ENCODE measurements around the gene PSMC3. TPM values are rescaled to one million over a fixed set of nuclear protein-coding genes. Genes with fewer than 3 reads are reported as not detected.

PSMC3 gene
- total RNA-seq, 1 experiment from 2014 or later: 181 TPM

DNA sequence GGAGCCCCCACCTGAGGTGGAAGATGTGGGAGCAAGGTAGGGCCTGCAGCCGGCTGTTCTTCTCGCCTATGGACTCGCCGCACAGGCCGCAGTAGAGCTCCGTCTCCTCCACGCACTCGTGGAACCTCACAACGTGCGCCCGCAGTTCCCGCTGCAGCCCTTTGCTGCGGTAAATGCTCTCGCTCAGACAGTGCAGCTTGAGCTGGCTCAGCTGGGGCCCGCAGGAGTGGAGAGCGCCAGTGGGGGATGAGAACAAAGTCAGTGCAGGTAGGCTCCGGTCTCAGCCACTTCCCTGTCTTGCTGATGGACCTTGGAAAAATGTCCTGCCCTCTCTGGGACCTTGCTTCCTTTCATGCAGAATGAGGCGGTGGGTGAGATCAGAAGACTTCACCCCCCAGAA, 12.5 kb upstream of the PSMC3 start:
- POLR2A ChIA-PET: interaction anchor here (0.5 kb wide), 1 partner anchor 38 kb away, joined by 6 read pairs; no protein-coding TSS in a partner anchor
- no peak for ATAC-seq
- no peak for DNase-seq (ENCODE audit: low read depth, low spot score)

GRCh38 chr11:47437746-47438418, 11.6 kb upstream of the PSMC3 start:
- intact Hi-C loops (cut with micrococcal nuclease; ENCODE audit: unreplicated experiment): no loop called here
- Histone ChIP-seq H3K4me3 (ENCODE audit: low read depth in 2 of 2, low read length in 2 of 2) (no peak overlapping the region), H3K4me1 (ENCODE audit: control insufficient read depth, insufficient read depth, low read length) (no peaks in the 10 kb centered on the region), H3K9me3 (ENCODE audit: control insufficient read depth, insufficient read depth, low read depth, low read length) (no peaks in the 10 kb centered on the region), H3K36me3 (ENCODE audit: control insufficient read depth, insufficient read depth, low read length) (no peaks in the 10 kb centered on the region), H3K27me3 (ENCODE audit: control insufficient read depth, insufficient read depth, low read length) (no peaks in the 10 kb centered on the region), H3K27ac (ENCODE audit: low read length) (no peak overlapping the region)
- DNase-seq (ENCODE audit: low read depth, low spot score) (no peak), ATAC-seq (peak; percentile 30)
- no TSS peak for BruUV-seq (replicated peaks)
- ChIA-PET POLR2A (interaction anchor here (0.5 kb wide), 1 partner anchor 37 kb away, joined by 6 read pairs; no protein-coding TSS in a partner anchor), CTCF (no interaction called here)
- in situ Hi-C loops (cut with HindIII; ENCODE audit: low pct_unique_long_range_greater_than_20kb, low sequenced_read_pairs): no loop called here
- TF ChIP-seq TCF7L2 (IDR thresholded peaks at IDR 0.05; ENCODE audit: low read depth, low read length): no peak
- TF ChIP-seq, protein P1, sequence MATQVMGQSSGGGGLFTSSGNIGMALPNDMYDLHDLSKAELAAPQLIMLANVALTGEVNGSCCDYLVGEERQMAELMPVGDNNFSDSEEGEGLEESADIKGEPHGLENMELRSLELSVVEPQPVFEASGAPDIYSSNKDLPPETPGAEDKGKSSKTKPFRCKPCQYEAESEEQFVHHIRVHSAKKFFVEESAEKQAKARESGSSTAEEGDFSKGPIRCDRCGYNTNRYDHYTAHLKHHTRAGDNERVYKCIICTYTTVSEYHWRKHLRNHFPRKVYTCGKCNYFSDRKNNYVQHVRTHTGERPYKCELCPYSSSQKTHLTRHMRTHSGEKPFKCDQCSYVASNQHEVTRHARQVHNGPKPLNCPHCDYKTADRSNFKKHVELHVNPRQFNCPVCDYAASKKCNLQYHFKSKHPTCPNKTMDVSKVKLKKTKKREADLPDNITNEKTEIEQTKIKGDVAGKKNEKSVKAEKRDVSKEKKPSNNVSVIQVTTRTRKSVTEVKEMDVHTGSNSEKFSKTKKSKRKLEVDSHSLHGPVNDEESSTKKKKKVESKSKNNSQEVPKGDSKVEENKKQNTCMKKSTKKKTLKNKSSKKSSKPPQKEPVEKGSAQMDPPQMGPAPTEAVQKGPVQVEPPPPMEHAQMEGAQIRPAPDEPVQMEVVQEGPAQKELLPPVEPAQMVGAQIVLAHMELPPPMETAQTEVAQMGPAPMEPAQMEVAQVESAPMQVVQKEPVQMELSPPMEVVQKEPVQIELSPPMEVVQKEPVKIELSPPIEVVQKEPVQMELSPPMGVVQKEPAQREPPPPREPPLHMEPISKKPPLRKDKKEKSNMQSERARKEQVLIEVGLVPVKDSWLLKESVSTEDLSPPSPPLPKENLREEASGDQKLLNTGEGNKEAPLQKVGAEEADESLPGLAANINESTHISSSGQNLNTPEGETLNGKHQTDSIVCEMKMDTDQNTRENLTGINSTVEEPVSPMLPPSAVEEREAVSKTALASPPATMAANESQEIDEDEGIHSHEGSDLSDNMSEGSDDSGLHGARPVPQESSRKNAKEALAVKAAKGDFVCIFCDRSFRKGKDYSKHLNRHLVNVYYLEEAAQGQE (IDR thresholded peaks at IDR 0.05; ENCODE audit: insufficient read depth in 1 of 2, low read depth in 2 of 2, low read length in 1 of 2): no peak
- no peak for TF ChIP-seq SIN3A (IDR thresholded peaks at IDR 0.05; ENCODE audit: borderline replicate concordance, insufficient read depth, low read depth, low read length)
- TF ChIP-seq POLR2AphosphoS5 (IDR thresholded peaks at IDR 0.05; ENCODE audit: low read depth, low read length): no peak
- TF ChIP-seq CTCF (IDR thresholded peaks at IDR 0.05): no peak

More for the DNA sequence above, 12.5 kb upstream of the PSMC3 start:
- H3K27ac ChIP-seq (ENCODE audit: low read length): no peak overlapping the region
- no TSS peak for BruUV-seq (replicated peaks)
- in situ Hi-C loops (cut with HindIII; ENCODE audit: low pct_unique_long_range_greater_than_20kb, low sequenced_read_pairs) (no loop called here), intact Hi-C loops (cut with micrococcal nuclease; ENCODE audit: unreplicated experiment) (no loop called here)
- no peaks in the 10 kb centered on the region for H3K27me3 ChIP-seq (ENCODE audit: control insufficient read depth, insufficient read depth, low read length)
- no peaks in the 10 kb centered on the region for H3K4me1 ChIP-seq (ENCODE audit: control insufficient read depth, insufficient read depth, low read length)
- TF ChIP-seq, protein P1 (IDR thresholded peaks at IDR 0.05; ENCODE audit: insufficient read depth in 1 of 2, low read depth in 2 of 2, low read length in 1 of 2): no peak
- no peak for TF ChIP-seq POLR2AphosphoS5 (IDR thresholded peaks at IDR 0.05; ENCODE audit: low read depth, low read length)
- no peak for TF ChIP-seq TCF7L2 (IDR thresholded peaks at IDR 0.05; ENCODE audit: low read depth, low read length)
- TF ChIP-seq SIN3A (IDR thresholded peaks at IDR 0.05; ENCODE audit: borderline replicate concordance, insufficient read depth, low read depth, low read length): no peak
- no peak for TF ChIP-seq CTCF (IDR thresholded peaks at IDR 0.05)
- H3K4me3 ChIP-seq (ENCODE audit: low read depth in 2 of 2, low read length in 2 of 2): no peak overlapping the region
- H3K36me3 ChIP-seq (ENCODE audit: control insufficient read depth, insufficient read depth, low read length): no peaks in the 10 kb centered on the region
- CTCF ChIA-PET: no interaction called here
- H3K9me3 ChIP-seq (ENCODE audit: control insufficient read depth, insufficient read depth, low read depth, low read length): no peaks in the 10 kb centered on the region
